K562 (cell line): Measurements from ENCODE around the gene PRPSAP2. TPM values are rescaled to one million over a fixed set of nuclear protein-coding genes. Genes with fewer than 3 reads are reported as not detected.

Source experiments
- BCL6 ChIP-seq: fragments of 250-450 bp; sonication (Bioruptor Pico); IDR thresholded peaks from 2 replicates; pipeline ENCODE4 v1.4.0; 2020
- BCOR ChIP-seq: fragments of 450-650 bp; IDR thresholded peaks from 2 replicates; pipeline ENCODE4 v1.6.1; 2016
- CBX2 ChIP-seq: fragments of 200-600 bp; sonication (generic); IDR thresholded peaks from one replicate; pipeline ENCODE4 v1.6.1; 2012; ENCODE audit warnings: mild to moderate bottlenecking, low read length, inconsistent platforms; ENCODE audit not compliant: insufficient read depth, poor library complexity, severe bottlenecking
- CREB3L1 ChIP-seq: fragments of 450-650 bp; IDR thresholded peaks from 2 replicates; pipeline ENCODE4 v1.6.1; 2014; ENCODE audit warnings: low read depth, mild to moderate bottlenecking, moderate library complexity, borderline replicate concordance
- CTBP1 ChIP-seq: fragments of 450-650 bp; IDR thresholded peaks from 2 replicates; pipeline ENCODE4 v1.6.1; 2016; ENCODE audit warnings: borderline replicate concordance
- CTCF ChIP-seq, 3 experiments: IDR thresholded peaks in 2 of 3; conservative IDR thresholded peaks in 1 of 3; 2 replicates each; pipeline ENCODE4 v1.5.1; 2011 to 2012; ENCODE audit warnings: low read length in 3 of 3, mild to moderate bottlenecking in 3 of 3, control low read depth in 2 of 3, improper control_type of control experiment in 1 of 3, inconsistent platforms in 1 of 3, low read depth in 1 of 3, mixed read lengths in 1 of 3, moderate library complexity in 1 of 3; ENCODE audit not compliant: insufficient read depth in 2 of 3
- HDAC6 ChIP-seq: IDR thresholded peaks from 2 replicates; pipeline ENCODE4 v1.6.1; 2012; ENCODE audit warnings: low read depth, mild to moderate bottlenecking, control low read depth, inconsistent platforms, low read length, moderate library complexity
- HNRNPK ChIP-seq: fragments of 200-400 bp; formaldehyde crosslinking; IDR thresholded peaks from one replicate; pipeline ENCODE4 v1.6.1; 2018; ENCODE audit warnings: mild to moderate bottlenecking, low read depth, low read length; ENCODE audit not compliant: poor library complexity, severe bottlenecking
- ILF3 ChIP-seq: fragments of 450-650 bp; IDR thresholded peaks from 2 replicates; pipeline ENCODE4 v1.6.1; 2018; ENCODE audit warnings: antibody characterized with exemption, mild to moderate bottlenecking, moderate library complexity, borderline replicate concordance
- JUNB ChIP-seq: fragments of 450-650 bp; formaldehyde crosslinking; conservative IDR thresholded peaks from 2 replicates; pipeline ENCODE4 v1.4.0; 2020; ENCODE audit warnings: mild to moderate bottlenecking
- NR0B1 ChIP-seq: fragments of 450-650 bp; IDR thresholded peaks from one replicate; pipeline ENCODE4 v1.6.1; 2018; ENCODE audit warnings: mild to moderate bottlenecking, moderate library complexity; ENCODE audit not compliant: partially characterized antibody
- NR4A1 ChIP-seq, 2 experiments: fragments of 250-450 bp in 1 of 2; fragments of 450-650 bp in 1 of 2; sonication (Bioruptor Pico) in 1 of 2; IDR thresholded peaks; 2 replicates each; pipeline versions ENCODE4 v1.4.0 to v1.6.1; 2016 to 2020; ENCODE audit warnings: mild to moderate bottlenecking in 2 of 2, missing compliant biosample characterization in 1 of 2, missing genetic modification characterization in 1 of 2, moderate library complexity in 1 of 2
- SMC3 ChIP-seq: conservative IDR thresholded peaks from 2 replicates; pipeline ENCODE4 v1.6.1; 2011; ENCODE audit warnings: low read depth, low read length, improper control_type of control experiment; ENCODE audit not compliant: insufficient read depth
- SOX6 ChIP-seq: fragments of 450-650 bp; IDR thresholded peaks from 2 replicates; pipeline ENCODE4 v1.6.1; 2014; ENCODE audit warnings: mild to moderate bottlenecking
- STAT5B ChIP-seq: fragments of 250-450 bp; sonication (Bioruptor Pico); IDR thresholded peaks from 2 replicates; pipeline ENCODE4 v1.8.0; 2021; ENCODE audit warnings: mild to moderate bottlenecking, inconsistent platforms
- USF1 ChIP-seq: sonication (generic); formaldehyde crosslinking; IDR thresholded peaks from 2 replicates; pipeline ENCODE4 v1.9.0; 2022; ENCODE audit warnings: mild to moderate bottlenecking, missing genetic modification reagents
- ZNF277 ChIP-seq: fragments of 250-450 bp; sonication (Bioruptor Pico); IDR thresholded peaks from 2 replicates; pipeline ENCODE4 v1.8.0; 2022; ENCODE audit warnings: inconsistent platforms, mild to moderate bottlenecking, moderate library complexity, borderline replicate concordance
- polyA plus RNA-seq, 8 experiments: library from polyadenylated mRNA; depleted of rRNA in 4 of 8; stranded (reverse) in 5 of 8; unstranded in 3 of 8; fragments of >200 nt; fragmentation: Nextera tagmentation in 2 of 8; fragmentation: Illumina TruSeq in 1 of 8; extraction: Ambion mirVana in 2 of 8; extraction: Trizol in 1 of 8; gene quantifications; 2 replicates each; pipeline versions ENCODE4 v1.2.1 to v1.2.3, GENCODE V29; 2011 to 2014; ENCODE audit warnings: inconsistent platforms in 1 of 8, missing spikeins in 1 of 8
- total RNA-seq, 7 experiments: library from RNA; depleted of rRNA in 6 of 7; stranded (reverse); fragments of >200 nt in 6 of 7; fragmentation: Illumina TruSeq in 2 of 7; extraction: Trizol in 2 of 7; gene quantifications; 2 replicates each; pipeline versions ENCODE4 v1.2.1 to v1.2.3, GENCODE V29; 2011 to 2021; ENCODE audit warnings: low replicate concordance in 1 of 7

The PRPSAP2 gene
- total and polyA plus RNA-seq, 9 of the 15 experiments (the other 6 are each of a cell fraction or from before 2014, with no cell fraction given) = 15.5 to 56.7 (median 35.7) TPM

GRCh38 chr17:18960803-18961511 lies 103.0 kb downstream of the PRPSAP2 start (continued):
- TF ChIP-seq CTCF (IDR thresholded peaks at IDR 0.05 in 2 of 3, conservative IDR thresholded peaks at IDR 0.05 in 1 of 3; ENCODE audit: insufficient read depth in 2 of 3, low read depth in 1 of 3, low read length in 3 of 3) (peak; percentile 79 to 87 (median 86)), BCOR (no peak), ILF3 (no peak), USF1 (peak; percentile 85), CBX2 (no peak), ZNF277 (no peak), CTBP1 (no peak), JUNB (CRISPR knock-in tag) (no peak), STAT5B (CRISPR knock-in tag) (no peak), SOX6 (no peak), HNRNPK (no peak), NR4A1 (CRISPR knock-in tag; IDR thresholded peaks at IDR 0.05) (no peak), NR4A1 (tag; IDR thresholded peaks at IDR 0.05) (no peak), NR0B1 (no peak), HDAC6 (no peak), SMC3 (peak; percentile 88), BCL6 (CRISPR knock-in tag) (no peak), CREB3L1 (peak; percentile 22; the same call in 1 of the 2 replicates)
